Mammary epithelial cell (primary cell): ENCODE results near the gene FLCN.

Experiments used
- CTCF ChIP-seq, 2 donors: IDR thresholded peaks in 1 of 2; conservative IDR thresholded peaks in 1 of 2; 2 replicates each; pipeline ENCODE4 v1.5.1; 2011 to 2012; ENCODE audit warnings: inconsistent platforms in 2 of 2, low read length in 2 of 2, mild to moderate bottlenecking in 2 of 2, control low read depth in 1 of 2, low read depth in 1 of 2; ENCODE audit not compliant: insufficient read depth in 1 of 2; ENCODE audit errors: extremely low read depth in 1 of 2
- EZH2 ChIP-seq: IDR thresholded peaks from 2 replicates; pipeline ENCODE4 v1.6.1; 2012; ENCODE audit warnings: low read length, inconsistent platforms, borderline replicate concordance

- TF ChIP-seq CTCF (conservative IDR thresholded peaks at IDR 0.05 in 1 of 2, IDR thresholded peaks at IDR 0.05 in 1 of 2; ENCODE audit: extremely low read depth in 1 of 2, insufficient read depth in 1 of 2, low read depth in 1 of 2, low read length in 2 of 2) (no peak), EZH2 (no peak)
Measured at GRCh38 chr17:17239832-17240231, 2.9 kb upstream of the FLCN start.
